Pancreas (tissue), 10 donors: ENCODE data around the gene CCDC148. TPM values are rescaled to one million over a fixed set of nuclear protein-coding genes. Genes with fewer than 3 reads are reported as not detected.
"Not testable (repeated sequence)": the region's sequence is repeated elsewhere in the genome, so short reads cannot be mapped to it uniquely, and the experiment has no call there.

ENCODE experiments used
- ATAC-seq, 4 donors: fragments of 200-7000 bp; cut with Tn5 transposase; one replicate each; pipeline versions ENCODE4 v1.8.0 to v1.9.1; 2020; ENCODE audit warnings: mild to moderate bottlenecking in 4 of 4, moderate library complexity in 4 of 4
- DNase-seq, 6 donors: peaks; one replicate each; pipeline ENCODE4 v3.0.0-alpha.2; 2020
- FAIRE-seq: peaks from 2 replicates; lab custom pipeline; 2012; peaks lifted over from hg19 to GRCh38; lab: Jason Lieb, UNC
- H3K27ac ChIP-seq, 4 donors: fragments of 200-600 bp; sonication (generic); 1 replicate in 3 of 4; 2 replicates in 1 of 4; pipeline versions ENCODE4 v1.5.0 to v1.8.0; 2020
- H3K27me3 ChIP-seq, 4 donors: fragments of 200-600 bp; one replicate each; pipeline ENCODE4 v1.8.0; 2021
- H3K36me3 ChIP-seq, 3 donors: fragments of 200-600 bp; sonication (generic) in 1 of 3; one replicate each; pipeline versions ENCODE4 v1.5.0 to v1.8.0; 2020 to 2021
- H3K4me1 ChIP-seq, 3 donors: fragments of 200-600 bp; one replicate each; pipeline ENCODE4 v1.8.0; 2021
- H3K4me3 ChIP-seq, 4 donors: fragments of 200-600 bp; sonication (generic) in 2 of 4; one replicate each; pipeline versions ENCODE4 v1.5.0 to v1.8.0; 2020 to 2021
- H3K9me3 ChIP-seq, 4 donors: fragments of 200-600 bp; one replicate each; pipeline ENCODE4 v1.8.0; 2021
- WGBS, 2 donors: extraction: QIAGEN DNeasy Blood & Tissue Kit; methylation state at CpG; one replicate each; pipeline ENCODE4 v1.1.7; 2013; 5-methylcytosine and 5-hydroxymethylcytosine counted together
- intact Hi-C, 3 donors: fragments of 100-400 bp; cut with DNase I; formaldehyde crosslinking; loops; one replicate each; pipeline versions ENCODE4 v1.11.1 to v1.14.2; 2022
- polyA plus RNA-seq, 2 donors: library from polyadenylated mRNA; stranded (reverse); fragments of 200-250 nt; gene quantifications; one replicate each; pipeline ENCODE4 v1.2.3, GENCODE V29; 2013
- total RNA-seq, 6 donors: library from RNA; stranded (reverse); fragmentation: NEBNext Ultra II Directional in 4 of 6; extraction: Animal tissue kit (Norgen Biotek cat#: 25700) in 4 of 6; gene quantifications; one replicate each; pipeline versions ENCODE4 v1.2.1 to v1.2.4, GENCODE V29; 2021 to 2023
- TF ChIP-seq, protein P1 (sequence below), 4 donors: fragments of 200-600 bp; sonication (generic) in 3 of 4; IDR thresholded peaks; one replicate each; pipeline versions ENCODE4 v1.5.0 to v1.8.0; 2021; ENCODE audit warnings: antibody characterized with exemption in 4 of 4
- donor health status: healthy with polysubstance abuse.
- donor health status: DM: no; HTN: no; CAD: no; lungs with moderate emphysema.
- donor health status: DM: no; HTN: no; CAD: no.
- donor health status: control.
- donor health status: control.
- donor health status: Bipolar disorder and iron deficiency.
- donor health status: DM: yes; HTN: yes; CAD: no.
- donor health status: DM: no; HTN: no; CAD: no.
- donor health status: DM: no; HTN: no; CAD: no.
- donor health status: DM: yes; HTN: yes; CAD: no.

Gene CCDC148
- total and polyA plus RNA-seq, 8 donors: 0.38 to 1.5 (median 0.79) TPM

DNA sequence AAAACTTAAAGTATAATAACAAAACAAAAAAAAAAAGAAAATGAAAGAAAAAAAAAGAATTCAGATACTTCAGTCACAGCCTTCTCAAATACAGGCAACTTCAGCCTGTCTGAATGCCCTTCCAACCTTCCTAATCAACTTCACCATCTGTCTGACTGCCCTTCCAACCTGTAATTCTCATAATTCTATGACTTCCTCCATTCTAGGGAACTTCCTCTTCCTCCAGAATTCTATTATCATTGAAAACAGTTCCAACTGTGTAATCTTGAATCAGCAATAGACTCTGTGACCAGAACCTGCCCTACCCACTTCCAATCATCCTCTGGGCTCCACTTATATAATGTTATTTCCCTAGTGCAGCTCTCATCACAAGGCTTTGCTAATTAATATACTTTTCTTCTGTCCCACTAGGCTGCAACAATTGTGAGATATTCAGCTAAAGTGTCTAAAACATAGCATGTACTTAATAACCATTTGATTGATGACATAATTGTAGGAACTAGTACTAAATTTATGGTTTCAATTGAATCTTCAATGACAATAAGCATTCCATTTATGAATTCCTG is 227.5 kb downstream of the CCDC148 start:
- no peak overlapping the region for H3K27ac ChIP-seq
- no peak for DNase-seq
- no peak for FAIRE-seq
- intact Hi-C loops: no loop called here
- no peak overlapping the region for H3K4me3 ChIP-seq
- TF ChIP-seq, protein P1, sequence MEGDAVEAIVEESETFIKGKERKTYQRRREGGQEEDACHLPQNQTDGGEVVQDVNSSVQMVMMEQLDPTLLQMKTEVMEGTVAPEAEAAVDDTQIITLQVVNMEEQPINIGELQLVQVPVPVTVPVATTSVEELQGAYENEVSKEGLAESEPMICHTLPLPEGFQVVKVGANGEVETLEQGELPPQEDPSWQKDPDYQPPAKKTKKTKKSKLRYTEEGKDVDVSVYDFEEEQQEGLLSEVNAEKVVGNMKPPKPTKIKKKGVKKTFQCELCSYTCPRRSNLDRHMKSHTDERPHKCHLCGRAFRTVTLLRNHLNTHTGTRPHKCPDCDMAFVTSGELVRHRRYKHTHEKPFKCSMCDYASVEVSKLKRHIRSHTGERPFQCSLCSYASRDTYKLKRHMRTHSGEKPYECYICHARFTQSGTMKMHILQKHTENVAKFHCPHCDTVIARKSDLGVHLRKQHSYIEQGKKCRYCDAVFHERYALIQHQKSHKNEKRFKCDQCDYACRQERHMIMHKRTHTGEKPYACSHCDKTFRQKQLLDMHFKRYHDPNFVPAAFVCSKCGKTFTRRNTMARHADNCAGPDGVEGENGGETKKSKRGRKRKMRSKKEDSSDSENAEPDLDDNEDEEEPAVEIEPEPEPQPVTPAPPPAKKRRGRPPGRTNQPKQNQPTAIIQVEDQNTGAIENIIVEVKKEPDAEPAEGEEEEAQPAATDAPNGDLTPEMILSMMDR (IDR thresholded peaks at IDR 0.05): no peak
- no peaks in the 10 kb centered on the region for H3K9me3 ChIP-seq
- no peak for ATAC-seq
- H3K4me1 ChIP-seq: no peaks in the 10 kb centered on the region
- H3K27me3 ChIP-seq: no peaks in the 10 kb centered on the region
- no peaks in the 10 kb centered on the region for H3K36me3 ChIP-seq

DNA sequence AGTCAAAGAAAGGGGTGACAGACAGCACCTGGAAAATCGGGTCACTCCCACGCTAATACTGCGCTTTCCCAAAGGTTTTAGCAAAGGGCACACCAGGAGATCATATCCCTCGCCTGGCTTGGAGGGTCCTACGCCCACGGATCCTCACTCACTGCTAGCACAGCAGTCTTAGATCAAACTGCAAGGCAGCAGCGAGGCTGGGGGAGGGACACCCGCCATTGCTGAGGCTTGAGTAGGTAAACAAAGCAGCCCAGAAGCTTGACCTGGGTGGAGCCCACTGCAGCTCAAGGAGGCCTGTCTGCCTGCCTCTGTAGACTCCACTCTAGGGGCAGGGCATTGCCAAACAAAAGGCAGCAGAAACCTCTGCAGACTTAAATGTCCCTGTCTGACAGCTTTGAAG is 233.5 kb downstream of the CCDC148 start:
- H3K27ac ChIP-seq, ATAC-seq, intact Hi-C loops, H3K36me3 ChIP-seq, H3K4me1 ChIP-seq, H3K27me3 ChIP-seq, FAIRE-seq, H3K9me3 ChIP-seq, H3K4me3 ChIP-seq: not testable (repeated sequence)
- DNase-seq: peak in 1 of 6 donors; percentile 19
- 80 to 87% methylated on average over 6 to 8 of the region's 8 CpGs for WGBS, 2 donors

DNA sequence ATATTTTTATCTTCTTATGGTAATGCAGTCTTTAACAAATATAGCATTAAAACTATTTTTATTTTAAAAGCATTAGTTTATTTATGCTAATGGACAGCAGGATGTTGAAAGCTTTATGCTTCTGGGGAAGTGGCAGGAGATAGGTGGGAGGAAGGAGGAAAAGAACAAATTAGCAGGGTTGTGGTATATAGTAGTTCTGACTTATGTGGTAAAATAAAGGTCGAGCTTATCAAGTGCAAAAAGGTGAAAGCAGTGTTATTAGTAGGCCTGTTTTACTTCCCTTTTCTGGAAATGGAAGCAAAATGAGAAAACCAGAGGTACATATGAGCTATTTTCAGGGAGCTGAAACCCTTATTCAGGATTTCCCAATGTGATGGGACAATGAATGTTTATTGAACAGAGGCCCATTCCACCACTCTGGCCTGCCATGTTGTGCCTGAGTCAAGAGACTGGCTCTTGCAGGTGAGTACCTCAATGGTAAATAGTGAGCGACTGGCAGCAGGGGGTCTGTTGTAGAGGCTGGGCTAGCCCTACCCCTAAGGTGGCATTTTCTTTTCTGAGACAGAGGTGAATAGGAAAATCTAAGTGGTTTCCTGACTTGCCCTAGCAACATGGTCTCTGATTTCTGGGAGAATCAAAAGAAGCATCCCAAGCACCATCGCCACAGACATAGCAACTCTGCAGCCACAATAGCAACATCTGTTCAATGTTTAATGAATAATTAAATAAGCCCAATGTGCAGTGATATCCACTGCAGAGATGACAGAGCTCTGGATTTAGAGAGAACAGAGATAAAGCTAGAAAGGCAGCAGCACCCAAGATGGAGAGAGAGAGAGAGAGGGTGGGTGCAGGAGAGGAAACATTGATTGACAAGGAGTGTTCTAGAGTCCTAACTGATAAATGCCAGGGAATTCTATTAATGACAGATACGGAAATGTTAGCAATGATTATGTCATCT is 235.2 kb downstream of the CCDC148 start:
- no peak for ATAC-seq
- WGBS, 2 donors: 77 to 91% methylated on average over 4 of the region's 4 CpGs

DNA sequence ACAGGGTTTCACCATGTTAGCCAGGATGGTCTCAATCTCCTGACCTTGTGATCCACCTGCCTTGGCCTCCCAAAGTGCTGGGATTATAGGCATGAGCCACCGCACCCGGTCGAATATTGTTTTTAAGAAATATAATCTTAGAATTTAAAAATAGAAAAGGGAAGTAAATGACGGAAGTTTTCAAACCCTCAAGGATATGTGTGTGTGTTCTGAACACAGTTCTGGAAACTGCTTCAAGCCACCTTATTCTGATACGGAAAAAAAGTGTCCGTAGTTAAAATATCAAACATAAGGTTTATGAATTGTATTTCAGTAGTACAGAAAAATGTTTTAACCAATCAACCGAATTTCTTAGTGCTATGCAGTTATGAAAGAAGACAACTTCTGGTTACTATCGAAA is 239.0 kb downstream of the CCDC148 start:
- H3K4me3 ChIP-seq: no peak overlapping the region
- H3K27me3 ChIP-seq: no peaks in the 10 kb centered on the region
- no peak overlapping the region for H3K27ac ChIP-seq
- no peak for ATAC-seq
- no peak for DNase-seq
- H3K4me1 ChIP-seq: no peaks in the 10 kb centered on the region
- 82 to 88% methylated on average over 8 of the region's 8 CpGs for WGBS, 2 donors
- intact Hi-C loops: no loop called here
- no peaks in the 10 kb centered on the region for H3K9me3 ChIP-seq
- TF ChIP-seq, protein P1 (IDR thresholded peaks at IDR 0.05): no peak
- no peaks in the 10 kb centered on the region for H3K36me3 ChIP-seq
- no peak for FAIRE-seq

More for the DNA sequence above, 235.2 kb downstream of the CCDC148 start:
- Histone ChIP-seq H3K27me3 (no peaks in the 10 kb centered on the region), H3K27ac (no peak overlapping the region), H3K4me1 (no peaks in the 10 kb centered on the region), H3K36me3 (no peaks in the 10 kb centered on the region), H3K4me3 (no peak overlapping the region), H3K9me3 (no peaks in the 10 kb centered on the region)
- FAIRE-seq (no peak), DNase-seq (no peak)
- intact Hi-C loops: no loop called here
- TF ChIP-seq, protein P1 (IDR thresholded peaks at IDR 0.05): no peak

DNA sequence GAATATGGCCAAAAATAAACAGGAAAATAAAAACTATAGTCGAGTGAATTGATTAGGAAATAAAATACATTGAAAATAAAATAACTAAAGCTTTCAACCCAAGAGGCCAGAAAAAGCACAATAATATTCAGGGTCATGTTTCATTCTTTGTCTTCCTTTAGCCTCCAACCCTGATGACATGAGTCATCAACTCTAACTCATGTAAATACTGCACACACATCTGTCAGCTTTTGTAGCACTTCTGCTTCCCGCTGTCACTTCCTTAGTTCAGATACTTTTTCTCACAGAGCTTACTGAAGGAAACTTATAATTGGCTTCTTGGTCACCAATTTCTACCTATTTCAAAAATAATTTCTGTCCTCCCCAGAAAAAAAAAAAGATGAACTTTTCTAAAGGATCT is 242.1 kb downstream of the CCDC148 start:
- no peaks in the 10 kb centered on the region for H3K27me3 ChIP-seq
- ATAC-seq (peak in 3 of 4 donors; percentile 34 to 79 (median 75)), FAIRE-seq (peak; percentile 81), DNase-seq (peak in 1 of 6 donors; percentile 17)
- no peaks in the 10 kb centered on the region for H3K9me3 ChIP-seq
- H3K4me3 ChIP-seq: no peak overlapping the region
- 83 to 85% methylated on average over 2 of the region's 2 CpGs for WGBS, 2 donors
- TF ChIP-seq, protein P1 (IDR thresholded peaks at IDR 0.05): no peak
- H3K27ac ChIP-seq: no peak overlapping the region
- H3K36me3 ChIP-seq: no peaks in the 10 kb centered on the region
- no peaks in the 10 kb centered on the region for H3K4me1 ChIP-seq
- intact Hi-C loops: no loop called here
